CD4-positive, alpha-beta memory T cell (primary cell): Measurements from ENCODE around the gene RASSF7. TPM values are rescaled to one million over a fixed set of nuclear protein-coding genes. Genes with fewer than 3 reads are reported as not detected.

Experiments
- CTCF ChIA-PET: fragments of 350-600 bp; sonication (Branson Sonifier 250); formaldehyde crosslinking; loops from one replicate; lab custom pipeline; 2021; ENCODE audit warnings: inconsistent platforms; ENCODE audit not compliant: partially characterized antibody; lab: Charles Lee
- POLR2A ChIA-PET: fragments of 350-600 bp; sonication (Branson Sonifier 250); formaldehyde crosslinking; loops from one replicate; lab custom pipeline; 2021; ENCODE audit not compliant: partially characterized antibody; lab: Charles Lee
- DNase-seq, 5 donors: peaks; one replicate each; pipeline versions ENCODE4 v3.0.0 to v3.0.0-alpha.2; 2020 to 2022; ENCODE audit warnings: mixed read lengths in 1 of 5
- H3K27ac ChIP-seq: one replicate; pipeline ENCODE4 v1.7.0; 2013; ENCODE audit warnings: low read depth, low read length
- H3K27me3 ChIP-seq: 2 replicates; pipeline ENCODE4 v1.7.0; 2013; ENCODE audit warnings: mild to moderate bottlenecking, low read length, moderate library complexity; ENCODE audit not compliant: insufficient read depth
- H3K36me3 ChIP-seq: 2 replicates; pipeline ENCODE4 v1.7.0; 2013; ENCODE audit warnings: mild to moderate bottlenecking, low read length, moderate library complexity; ENCODE audit not compliant: insufficient read depth
- H3K4me1 ChIP-seq: 2 replicates; pipeline ENCODE4 v1.7.0; 2013; ENCODE audit warnings: mild to moderate bottlenecking, low read length, moderate library complexity; ENCODE audit not compliant: insufficient read depth
- H3K4me3 ChIP-seq, 2 donors: one replicate each; pipeline ENCODE4 v1.7.0; 2013; ENCODE audit warnings: low read length in 2 of 2, mild to moderate bottlenecking in 1 of 2
- H3K9me3 ChIP-seq, 2 donors: one replicate each; pipeline ENCODE4 v1.7.0; 2013; ENCODE audit warnings: low read length in 2 of 2, control low read depth in 1 of 2; ENCODE audit not compliant: control insufficient read depth in 1 of 2
- H3K27ac Mint-ChIP-seq, 7 donors: one replicate each; pipeline ENCODE4 v1.8.0; 2020 to 2021; ENCODE audit warnings: mixed read lengths in 7 of 7, mild to moderate bottlenecking in 6 of 7, inconsistent platforms in 3 of 7, moderate library complexity in 3 of 7
- H3K27me3 Mint-ChIP-seq, 2 donors: one replicate each; pipeline ENCODE4 v1.8.0; 2020 to 2021; ENCODE audit warnings: mixed read lengths in 2 of 2
- H3K36me3 Mint-ChIP-seq, 2 donors: one replicate each; pipeline ENCODE4 v1.8.0; 2020 to 2021; ENCODE audit warnings: mixed read lengths in 2 of 2, inconsistent platforms in 1 of 2, mild to moderate bottlenecking in 1 of 2
- H3K4me1 Mint-ChIP-seq, 4 donors: one replicate each; pipeline ENCODE4 v1.8.0; 2020 to 2021; ENCODE audit warnings: mixed read lengths in 4 of 4, mild to moderate bottlenecking in 1 of 4
- H3K4me3 Mint-ChIP-seq, 8 donors: one replicate each; pipeline ENCODE4 v1.8.0; 2020 to 2021; ENCODE audit warnings: mixed read lengths in 8 of 8, mild to moderate bottlenecking in 7 of 8, moderate library complexity in 6 of 8, inconsistent platforms in 3 of 8
- H3K9me3 Mint-ChIP-seq, 8 donors: one replicate each; pipeline ENCODE4 v1.8.0; 2020 to 2021; ENCODE audit warnings: mixed read lengths in 8 of 8, mild to moderate bottlenecking in 5 of 8, inconsistent platforms in 3 of 8, moderate library complexity in 1 of 8
- intact Hi-C: fragments of 100-400 bp; cut with micrococcal nuclease; formaldehyde crosslinking; loops from one replicate; pipeline ENCODE4 v1.15.1; 2023
- polyA plus RNA-seq, 2 donors: library from polyadenylated mRNA; unstranded; fragments of 300-500 nt; fragmentation: Illumina TruSeq; gene quantifications; one replicate each; pipeline ENCODE4 v1.2.3, GENCODE V29; 2021
- total RNA-seq, 2 experiments: library from RNA; stranded (reverse); gene quantifications; one replicate each; pipeline ENCODE4 v1.2.3, GENCODE V29; 2021

The RASSF7 gene
- total and polyA plus RNA-seq, 4 experiments from 2014 or later, result 38.4 to 55.2 (median 48.2) TPM

- Mint-ChIP-seq H3K4me3 (peak overlapping the region in 1 of 8 donors; percentile 12), H3K9me3 (peaks cover 0 to 4% (median 0%) of the 10 kb centered on the region in 8 donors), H3K4me1 (peaks cover 12 to 29% (median 17%) of the 10 kb centered on the region in 4 donors), H3K36me3 (peaks cover 23 to 53% of the 10 kb centered on the region in 2 donors), H3K27ac (peak overlapping the region in 6 of 7 donors; percentile 42 to 98 (median 60)), H3K27me3 (no peaks in the 10 kb centered on the region)
- ChIA-PET POLR2A (interaction anchor here (0.7 to 2.2 kb wide), 7 partner anchors 11 to 109 kb away, joined by 3 to 18 read pairs (median 5); partner anchors contain the start of genes PHRF1 and TMEM80), CTCF (no interaction called here)
- Histone ChIP-seq H3K4me3 (no peak overlapping the region), H3K27ac (peak overlapping the region; percentile 41), H3K9me3 (no peaks in the 10 kb centered on the region), H3K36me3 (peaks cover 53% of the 10 kb centered on the region), H3K4me1 (peaks cover 21% of the 10 kb centered on the region), H3K27me3 (no peaks in the 10 kb centered on the region)
- intact Hi-C loops, result no loop called here
- peak in 1 of 5 donors; percentile 2 for DNase-seq
These were observed 25.9 kb downstream of the RASSF7 start for GRCh38 chr11:586376-587316.

- no peak for DNase-seq
- intact Hi-C loops, result no loop called here
- Mint-ChIP-seq H3K27ac (peak overlapping the region; percentile 91 to 99 (median 98)), H3K9me3 (peaks cover 0 to 4% (median 0%) of the 10 kb centered on the region in 8 donors), H3K4me1 (peaks cover 12 to 25% (median 16%) of the 10 kb centered on the region in 4 donors), H3K4me3 (peak overlapping the region in 4 of 8 donors; percentile 44 to 76 (median 70)), H3K36me3 (peaks cover 24 to 55% of the 10 kb centered on the region in 2 donors), H3K27me3 (no peaks in the 10 kb centered on the region)
- no peak overlapping the region for H3K4me3 ChIP-seq
- H3K9me3 ChIP-seq, result no peaks in the 10 kb centered on the region
- CTCF ChIA-PET, result interaction anchor here (1.6 kb wide), 1 partner anchor 12 kb away, joined by 4 read pairs; the partner anchor contains the start of gene PHRF1
- peaks cover 53% of the 10 kb centered on the region for H3K36me3 ChIP-seq
- POLR2A ChIA-PET, result interaction anchor here (0.7 to 2.3 kb wide), 8 partner anchors 10 to 108 kb away, joined by 3 to 18 read pairs (median 5); partner anchors contain the start of genes PHRF1 and TMEM80
- no peaks in the 10 kb centered on the region for H3K27me3 ChIP-seq
- peaks cover 21% of the 10 kb centered on the region for H3K4me1 ChIP-seq
- peak overlapping the region; percentile 41 for H3K27ac ChIP-seq
These were observed 26.8 kb downstream of the RASSF7 start for GRCh38 chr11:587546-587945.

- Mint-ChIP-seq H3K36me3 (peaks cover 26 to 59% of the 10 kb centered on the region in 2 donors), H3K4me3 (peak overlapping the region in 7 of 8 donors; percentile 59 to 77 (median 70)), H3K27me3 (no peaks in the 10 kb centered on the region), H3K27ac (peak overlapping the region; percentile 91 to 99 (median 98)), H3K9me3 (peaks cover 0 to 4% (median 0%) of the 10 kb centered on the region in 8 donors), H3K4me1 (peaks cover 12 to 25% (median 16%) of the 10 kb centered on the region in 4 donors)
- Histone ChIP-seq H3K4me3 (no peak overlapping the region), H3K36me3 (peaks cover 57% of the 10 kb centered on the region), H3K27me3 (no peaks in the 10 kb centered on the region), H3K4me1 (peaks cover 21% of the 10 kb centered on the region), H3K9me3 (no peaks in the 10 kb centered on the region), H3K27ac (peak overlapping the region; percentile 41)
- intact Hi-C loops, result loop anchor here (1.0 kb wide), 1 partner anchor 12 kb away; the partner anchor contains the start of gene PHRF1
- peak; percentile 61 to 94 (median 71) for DNase-seq
- POLR2A ChIA-PET, result interaction anchor here (0.7 to 2.3 kb wide), 8 partner anchors 10 to 108 kb away, joined by 3 to 18 read pairs (median 5); partner anchors contain the start of genes PHRF1 and TMEM80
- CTCF ChIA-PET, result interaction anchor here (1.6 kb wide), 1 partner anchor 12 kb away, joined by 4 read pairs; the partner anchor contains the start of gene PHRF1
These were observed 27.2 kb downstream of the RASSF7 start for GRCh38 chr11:587978-588380.

- Histone ChIP-seq H3K27me3 (no peaks in the 10 kb centered on the region), H3K36me3 (peaks cover 56% of the 10 kb centered on the region), H3K4me1 (peaks cover 21% of the 10 kb centered on the region), H3K27ac (no peak overlapping the region), H3K9me3 (no peaks in the 10 kb centered on the region), H3K4me3 (no peak overlapping the region)
- peaks cover 12 to 25% (median 17%) of the 10 kb centered on the region in 4 donors for H3K4me1 Mint-ChIP-seq
- H3K27ac Mint-ChIP-seq, result peak overlapping the region in 4 of 7 donors; percentile 10 to 65 (median 34)
- no peaks in the 10 kb centered on the region for H3K27me3 Mint-ChIP-seq
- intact Hi-C loops, result no loop called here
- CTCF ChIA-PET, result interaction anchor here (1.3 kb wide), 1 partner anchor 35 kb away, joined by 4 read pairs; no protein-coding TSS in a partner anchor
- peaks cover 32 to 69% of the 10 kb centered on the region in 2 donors for H3K36me3 Mint-ChIP-seq
- peak in 1 of 5 donors; percentile 12 for DNase-seq
- peaks cover 0 to 4% (median 0%) of the 10 kb centered on the region in 8 donors for H3K9me3 Mint-ChIP-seq
- POLR2A ChIA-PET, result interaction anchor here (1.0 to 1.1 kb wide), 2 partner anchors 15 to 21 kb away, joined by 3 read pairs; no protein-coding TSS in a partner anchor
- no peak overlapping the region for H3K4me3 Mint-ChIP-seq
These were observed 29.0 kb downstream of the RASSF7 start for GRCh38 chr11:589798-590197.

- intact Hi-C loops, result no loop called here
- Histone ChIP-seq H3K4me3 (no peak overlapping the region), H3K9me3 (no peaks in the 10 kb centered on the region), H3K4me1 (peaks cover 21% of the 10 kb centered on the region), H3K36me3 (peaks cover 63% of the 10 kb centered on the region), H3K27me3 (no peaks in the 10 kb centered on the region), H3K27ac (no peak overlapping the region)
- DNase-seq, result peak in 1 of 5 donors; percentile 5
- POLR2A ChIA-PET, result interaction anchor here (1.1 kb wide), 1 partner anchor 15 kb away, joined by 3 read pairs; the partner anchor contains the start of gene PHRF1
- Mint-ChIP-seq H3K4me1 (peaks cover 12 to 31% (median 20%) of the 10 kb centered on the region in 4 donors), H3K9me3 (peaks cover 0 to 4% (median 0%) of the 10 kb centered on the region in 8 donors), H3K4me3 (no peak overlapping the region), H3K36me3 (peaks cover 32 to 75% of the 10 kb centered on the region in 2 donors), H3K27ac (peak overlapping the region in 2 of 7 donors; percentile 24 to 27), H3K27me3 (no peaks in the 10 kb centered on the region)
- CTCF ChIA-PET, result no interaction called here
These were observed 30.2 kb downstream of the RASSF7 start for GRCh38 chr11:590997-591396.

GRCh38 chr11:592501-592900 lies 31.7 kb downstream of the RASSF7 start:
- peak overlapping the region in 2 of 7 donors; percentile 23 to 52 for H3K27ac Mint-ChIP-seq
- CTCF ChIA-PET, result no interaction called here

More at GRCh38 chr11:592501-592900, 31.7 kb downstream of the RASSF7 start:
- Histone ChIP-seq H3K9me3 (no peaks in the 10 kb centered on the region), H3K27me3 (no peaks in the 10 kb centered on the region), H3K4me3 (no peak overlapping the region), H3K36me3 (peaks cover 63% of the 10 kb centered on the region), H3K4me1 (peaks cover 13% of the 10 kb centered on the region), H3K27ac (no peak overlapping the region)
- Mint-ChIP-seq H3K36me3 (peaks cover 33 to 78% of the 10 kb centered on the region in 2 donors), H3K4me3 (no peak overlapping the region), H3K9me3 (peaks cover 0 to 2% (median 0%) of the 10 kb centered on the region in 8 donors), H3K27me3 (no peaks in the 10 kb centered on the region), H3K4me1 (peaks cover 16 to 22% (median 18%) of the 10 kb centered on the region in 4 donors)
- POLR2A ChIA-PET, result no interaction called here
- intact Hi-C loops, result no loop called here
- peak in 1 of 5 donors; percentile 30 for DNase-seq
